Heart right ventricle (tissue), 16 donors: ENCODE results near the gene IFFO2. TPM values are rescaled to one million over a fixed set of nuclear protein-coding genes. Genes with fewer than 3 reads are reported as not detected.

ENCODE experiments used
- ATAC-seq, 8 donors: fragments of 200-7000 bp; cut with Tn5 transposase; one replicate each; pipeline ENCODE4 v1.9.1; 2020; ENCODE audit warnings: mild to moderate bottlenecking in 8 of 8, moderate library complexity in 8 of 8, moderate number of reproducible peaks in 1 of 8
- DNase-seq, 2 donors: peaks; one replicate each; pipeline ENCODE4 v3.0.0-alpha.2; 2020
- H3K27ac ChIP-seq, 10 donors: fragments of 200-600 bp; sonication (generic) in 2 of 10; one replicate each; pipeline versions ENCODE4 v1.5.0 to v1.8.0; 2020 to 2022; ENCODE audit warnings: mild to moderate bottlenecking in 3 of 10
- H3K27me3 ChIP-seq, 7 donors: fragments of 200-600 bp; one replicate each; pipeline ENCODE4 v1.8.0; 2021 to 2022; ENCODE audit warnings: mild to moderate bottlenecking in 2 of 7
- H3K36me3 ChIP-seq, 9 donors: fragments of 200-600 bp; sonication (generic) in 1 of 9; one replicate each; pipeline versions ENCODE4 v1.5.0 to v1.8.0; 2020 to 2022; ENCODE audit warnings: mild to moderate bottlenecking in 2 of 9
- H3K4me1 ChIP-seq, 9 donors: fragments of 200-600 bp; sonication (generic) in 1 of 9; one replicate each; pipeline versions ENCODE4 v1.5.0 to v1.8.0; 2020 to 2022; ENCODE audit warnings: mild to moderate bottlenecking in 4 of 9
- H3K4me3 ChIP-seq, 10 donors: fragments of 200-600 bp; sonication (generic) in 2 of 10; one replicate each; pipeline versions ENCODE4 v1.5.0 to v1.8.0; 2020 to 2022; ENCODE audit warnings: mild to moderate bottlenecking in 7 of 10, moderate library complexity in 2 of 10
- H3K9me3 ChIP-seq, 11 donors: fragments of 200-600 bp in 10 of 11; sonication (generic) in 2 of 11; one replicate each; pipeline versions ENCODE4 v1.5.0 to v1.8.0; 2013 to 2022; ENCODE audit warnings: mild to moderate bottlenecking in 2 of 11, control low read depth in 1 of 11, moderate library complexity in 1 of 11
- WGBS, 2 donors: extraction: QIAGEN DNeasy Blood & Tissue Kit; methylation state at CpG; one replicate each; pipeline ENCODE4 v1.1.7; 2013; ENCODE audit warnings: inconsistent platforms in 1 of 2; 5-methylcytosine and 5-hydroxymethylcytosine counted together
- intact Hi-C, 10 donors: fragments of 100-400 bp; cut with DNase I; formaldehyde crosslinking; loops; one replicate each; pipeline versions ENCODE4 v1.11.1 to v1.14.2; 2022
- polyA plus RNA-seq, 2 donors: library from polyadenylated mRNA; stranded (reverse); fragments of 200-250 nt; gene quantifications; one replicate each; pipeline ENCODE4 v1.2.3, GENCODE V29; 2013
- total RNA-seq, 10 donors: library from RNA; stranded (reverse); fragmentation: NEBNext Ultra II Directional in 3 of 10; extraction: Animal tissue kit (Norgen Biotek cat#: 25700) in 3 of 10; gene quantifications; one replicate each; pipeline versions ENCODE4 v1.2.1 to v1.2.4, GENCODE V29; 2021 to 2023
- TF ChIP-seq, protein P1 (sequence below), 9 donors: fragments of 200-600 bp; sonication (generic) in 2 of 9; IDR thresholded peaks; one replicate each; pipeline versions ENCODE4 v1.5.0 to v1.8.0; 2021 to 2022; ENCODE audit warnings: antibody characterized with exemption in 9 of 9, mild to moderate bottlenecking in 5 of 9, moderate library complexity in 1 of 9
- donor health status: Arrhythmogenic right ventricular cardiomyopathy.
- donor health status: ischemic (EF 13 %, LVEDD 7.1; RV severe dilation, severe dysfunction).
- donor health status: healthy with polysubstance abuse.
- donor health status: DM: no; HTN: yes; CAD: no.
- donor health status: DM: no; HTN: no; CAD: no.
- donor health status: ischemic (EF 25% LVEDD 6.9; RV normal size, moderate dysfunction).
- donor health status: ischemic (EF 25% LVEDD 5.7; RV mildly dilated, moderate dysfunction).
- donor health status: healthy.
- donor health status: DM: yes; HTN: yes; CAD: no.
- donor health status: Ischemic cardiomyopathy.
- donor health status: ischemic (EF 35%, LVEDD 5.7; RV mildly dilated, moderate dysfunction).
- donor health status: nonischemic (EF 11% LVEDD 7.7; RV severe dilation, severe dysfunction).
- donor health status: DM: yes; HTN: yes; CAD: no.
- donor health status: PGD.
- donor health status: ischemic (EF 29% LVEDD 5.4; RV normal size, mild dysfunction).
- donor health status: nonischemic (EF 23%, LVEDD 6.1; RV moderate dilation, normal function).

IFFO2 gene
- total and polyA plus RNA-seq, 12 donors = 2.2 to 8.2 (median 4.6) TPM

DNA sequence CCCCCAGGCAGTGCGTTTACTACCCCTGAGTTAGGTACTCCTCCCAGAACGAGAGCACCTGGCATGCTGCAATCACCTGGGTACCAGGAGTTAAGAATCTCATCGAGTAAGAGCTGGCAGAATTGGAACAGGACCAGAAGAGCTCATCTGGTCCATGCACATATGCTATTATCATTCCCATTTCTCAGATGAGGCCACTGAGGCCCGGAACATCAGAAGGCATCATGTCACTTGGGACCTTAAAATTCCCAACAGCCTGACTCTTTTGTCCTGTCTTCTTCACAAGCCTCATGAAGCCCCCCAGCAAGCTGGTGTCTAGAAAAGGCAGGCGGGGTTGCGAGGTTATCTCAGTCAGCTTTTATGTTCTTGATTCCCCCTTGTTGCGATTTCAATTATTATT, 13.9 kb upstream of the IFFO2 start:
- DNase-seq (no peak), ATAC-seq (no peak)
- WGBS, 2 donors = 88% methylated on average over 7 of the region's 7 CpGs
- intact Hi-C loops = loop anchor here in 4 of 10 donors (5.0 to 10.0 kb wide), 2 partner anchors 63 to 124 kb away; no protein-coding TSS in a partner anchor
- Histone ChIP-seq H3K27me3 (peaks cover 0 to 9% (median 0%) of the 10 kb centered on the region in 7 donors), H3K4me1 (peaks cover 0 to 14% (median 4%) of the 10 kb centered on the region in 9 donors), H3K9me3 (no peaks in the 10 kb centered on the region), H3K4me3 (no peak overlapping the region), H3K27ac (no peak overlapping the region), H3K36me3 (no peaks in the 10 kb centered on the region)
- TF ChIP-seq, protein P1, sequence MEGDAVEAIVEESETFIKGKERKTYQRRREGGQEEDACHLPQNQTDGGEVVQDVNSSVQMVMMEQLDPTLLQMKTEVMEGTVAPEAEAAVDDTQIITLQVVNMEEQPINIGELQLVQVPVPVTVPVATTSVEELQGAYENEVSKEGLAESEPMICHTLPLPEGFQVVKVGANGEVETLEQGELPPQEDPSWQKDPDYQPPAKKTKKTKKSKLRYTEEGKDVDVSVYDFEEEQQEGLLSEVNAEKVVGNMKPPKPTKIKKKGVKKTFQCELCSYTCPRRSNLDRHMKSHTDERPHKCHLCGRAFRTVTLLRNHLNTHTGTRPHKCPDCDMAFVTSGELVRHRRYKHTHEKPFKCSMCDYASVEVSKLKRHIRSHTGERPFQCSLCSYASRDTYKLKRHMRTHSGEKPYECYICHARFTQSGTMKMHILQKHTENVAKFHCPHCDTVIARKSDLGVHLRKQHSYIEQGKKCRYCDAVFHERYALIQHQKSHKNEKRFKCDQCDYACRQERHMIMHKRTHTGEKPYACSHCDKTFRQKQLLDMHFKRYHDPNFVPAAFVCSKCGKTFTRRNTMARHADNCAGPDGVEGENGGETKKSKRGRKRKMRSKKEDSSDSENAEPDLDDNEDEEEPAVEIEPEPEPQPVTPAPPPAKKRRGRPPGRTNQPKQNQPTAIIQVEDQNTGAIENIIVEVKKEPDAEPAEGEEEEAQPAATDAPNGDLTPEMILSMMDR (IDR thresholded peaks at IDR 0.05) = no peak

DNA sequence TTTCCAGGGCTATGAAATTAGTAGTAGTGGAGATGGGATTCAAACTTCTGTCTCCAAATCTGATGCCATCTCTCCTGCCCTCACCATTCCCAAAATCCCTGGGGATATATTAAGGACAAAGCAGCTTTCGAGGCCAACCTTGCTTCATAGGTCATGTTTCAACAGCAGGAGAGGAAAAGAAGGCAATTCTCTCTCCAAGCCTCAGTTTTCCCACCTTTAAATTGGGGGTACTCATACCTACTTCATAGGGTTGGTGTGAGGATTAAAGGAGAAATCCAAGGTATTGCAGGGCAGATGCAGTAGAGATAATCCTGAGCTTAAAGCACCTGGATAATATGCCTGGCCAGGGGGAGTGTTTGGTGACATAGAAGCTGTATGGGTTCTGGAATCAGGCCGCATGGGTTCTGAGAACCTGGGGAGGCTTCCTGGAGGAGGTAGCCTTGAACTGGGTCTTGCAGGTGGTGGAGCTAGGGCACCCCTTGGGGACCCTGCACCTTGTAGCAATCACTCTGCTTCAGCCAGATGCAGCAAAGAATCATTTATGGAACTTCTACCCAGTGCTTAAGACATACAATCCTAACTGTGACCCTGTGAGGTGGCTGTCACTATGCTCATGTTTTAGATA, 10.7 kb upstream of the IFFO2 start:
- DNase-seq (no peak), ATAC-seq (no peak)
- H3K9me3 ChIP-seq = no peaks in the 10 kb centered on the region
- H3K36me3 ChIP-seq = no peaks in the 10 kb centered on the region
- TF ChIP-seq, protein P1 (IDR thresholded peaks at IDR 0.05) = no peak
- H3K4me1 ChIP-seq = peaks cover 0 to 4% (median 0%) of the 10 kb centered on the region in 9 donors
- 90 to 91% methylated on average over 2 of the region's 2 CpGs for WGBS, 2 donors
- no peak overlapping the region for H3K4me3 ChIP-seq
- peaks cover 0 to 9% (median 0%) of the 10 kb centered on the region in 7 donors for H3K27me3 ChIP-seq
- intact Hi-C loops = loop anchor here in 1 of 10 donors (10.0 kb wide), 1 partner anchor 108 kb away; no protein-coding TSS in a partner anchor
- H3K27ac ChIP-seq = no peak overlapping the region

GRCh38 chr1:18965206-18966173, 9.0 kb upstream of the IFFO2 start:
- ATAC-seq (peak in 4 of 8 donors; percentile 39 to 61 (median 50)), DNase-seq (no peak)
- Histone ChIP-seq H3K4me1 (peaks cover 0 to 10% (median 0%) of the 10 kb centered on the region in 9 donors), H3K36me3 (no peaks in the 10 kb centered on the region), H3K27me3 (peaks cover 0 to 9% (median 0%) of the 10 kb centered on the region in 7 donors), H3K27ac (no peak overlapping the region), H3K9me3 (no peaks in the 10 kb centered on the region), H3K4me3 (no peak overlapping the region)
- TF ChIP-seq, protein P1 (IDR thresholded peaks at IDR 0.05) = no peak
- WGBS, 2 donors = 72 to 73% methylated on average over 17 of the region's 17 CpGs
- intact Hi-C loops = loop anchor here in 1 of 10 donors (10.0 kb wide), 1 partner anchor 109 kb away; no protein-coding TSS in a partner anchor

DNA sequence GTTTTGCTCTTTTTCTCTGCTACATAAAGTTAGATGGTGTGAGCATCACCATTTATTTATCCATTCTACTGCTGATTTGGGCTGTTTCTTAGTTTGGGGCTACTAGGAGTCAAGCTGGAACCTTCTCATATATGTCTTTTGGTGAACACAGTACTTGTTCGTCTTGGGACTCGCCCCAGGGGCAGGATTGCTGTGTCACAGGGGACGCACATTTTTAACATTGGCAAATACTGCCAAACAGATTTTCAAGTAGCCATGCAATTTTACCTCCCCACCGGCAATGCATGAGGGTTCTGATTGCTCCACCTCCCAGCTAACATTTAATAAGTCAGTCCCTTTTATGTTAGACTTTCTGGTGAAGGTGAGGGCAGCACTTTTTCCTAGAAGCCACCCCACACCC, 7.5 kb upstream of the IFFO2 start:
- WGBS, 2 donors = 93 to 96% methylated on average over 4 of the region's 4 CpGs
- Histone ChIP-seq H3K4me3 (no peak overlapping the region), H3K27ac (no peak overlapping the region), H3K9me3 (no peaks in the 10 kb centered on the region), H3K27me3 (peaks cover 0 to 6% (median 0%) of the 10 kb centered on the region in 7 donors), H3K4me1 (peaks cover 0 to 10% (median 0%) of the 10 kb centered on the region in 9 donors), H3K36me3 (no peaks in the 10 kb centered on the region)
- DNase-seq (no peak), ATAC-seq (no peak)
- intact Hi-C loops = loop anchor here in 1 of 10 donors (10.0 kb wide), 1 partner anchor 111 kb away; no protein-coding TSS in a partner anchor
- TF ChIP-seq, protein P1 (IDR thresholded peaks at IDR 0.05) = no peak
